Uterus (tissue), 4 donors: ENCODE data around the gene CDH13. TPM values are rescaled to one million over a fixed set of nuclear protein-coding genes. Genes with fewer than 3 reads are reported as not detected.

ENCODE experiments used
- DNase-seq, 2 donors: peaks; one replicate each; pipeline ENCODE4 v3.0.0-alpha.2; 2019 to 2020
- H3K27ac ChIP-seq, 2 donors: fragments of 200-600 bp; sonication (generic); 1 replicate in 1 of 2; 2 replicates in 1 of 2; pipeline ENCODE4 v1.5.1; 2016 to 2018
- H3K27me3 ChIP-seq, 2 donors: fragments of 200-600 bp; sonication (generic); one replicate each; pipeline ENCODE4 v1.5.1; 2018 to 2019; ENCODE audit warnings: control low read depth in 1 of 2
- H3K36me3 ChIP-seq, 2 donors: fragments of 200-600 bp; sonication (generic); one replicate each; pipeline ENCODE4 v1.5.1; 2019; ENCODE audit warnings: control low read depth in 1 of 2
- H3K4me1 ChIP-seq, 2 donors: fragments of 200-600 bp; sonication (generic); one replicate each; pipeline ENCODE4 v1.5.1; 2018 to 2019; ENCODE audit warnings: control low read depth in 1 of 2
- H3K4me3 ChIP-seq, 2 donors: fragments of 200-600 bp; sonication (generic); 1 replicate in 1 of 2; 2 replicates in 1 of 2; pipeline ENCODE4 v1.5.1; 2018 to 2019; ENCODE audit warnings: mild to moderate bottlenecking in 1 of 2
- H3K9me3 ChIP-seq, 2 donors: fragments of 200-600 bp; sonication (generic); one replicate each; pipeline ENCODE4 v1.5.1; 2019; ENCODE audit warnings: control low read depth in 1 of 2
- POLR2A ChIP-seq, 2 donors: fragments of 450-650 bp; IDR thresholded peaks; one replicate each; pipeline ENCODE4 v1.6.1; 2016; ENCODE audit warnings: antibody characterized with exemption in 2 of 2, mild to moderate bottlenecking in 1 of 2, moderate library complexity in 1 of 2
- intact Hi-C: fragments of 100-400 bp; cut with DNase I; formaldehyde crosslinking; loops from one replicate; pipeline ENCODE4 v1.15.1; 2023; ENCODE audit warnings: low total_unique reads
- total RNA-seq, 4 donors: library from RNA; depleted of rRNA in 3 of 4; stranded (reverse); fragments of >200 nt in 3 of 4; gene quantifications; one replicate each; pipeline versions ENCODE4 v1.1.0 to v1.2.4, GENCODE V29; 2014 to 2023
- TF ChIP-seq, protein P1 (sequence below), 4 experiments: fragments of 200-600 bp in 2 of 4; fragments of 450-650 bp in 2 of 4; sonication (generic) in 2 of 4; IDR thresholded peaks; one replicate each; pipeline ENCODE4 v1.5.1; 2016 to 2019; ENCODE audit warnings: antibody characterized with exemption in 4 of 4, mild to moderate bottlenecking in 2 of 4, moderate library complexity in 1 of 4
- donor health status: DM: yes; HTN: yes; CAD: no.

CDH13 gene
- total RNA-seq, 4 donors from 2014 or later: 49.1 to 99.4 (median 82.7) TPM

- DNase-seq: no peak
- H3K27me3 ChIP-seq: no peaks in the 10 kb centered on the region
- intact Hi-C loops: no loop called here
- H3K36me3 ChIP-seq: no peaks in the 10 kb centered on the region
- H3K27ac ChIP-seq: no peak overlapping the region
- H3K4me3 ChIP-seq: no peak overlapping the region
- H3K9me3 ChIP-seq: no peaks in the 10 kb centered on the region
- peaks cover 0 to 7% of the 10 kb centered on the region in 2 donors for H3K4me1 ChIP-seq
- TF ChIP-seq POLR2A (IDR thresholded peaks at IDR 0.05): no peak
- TF ChIP-seq, protein P1, sequence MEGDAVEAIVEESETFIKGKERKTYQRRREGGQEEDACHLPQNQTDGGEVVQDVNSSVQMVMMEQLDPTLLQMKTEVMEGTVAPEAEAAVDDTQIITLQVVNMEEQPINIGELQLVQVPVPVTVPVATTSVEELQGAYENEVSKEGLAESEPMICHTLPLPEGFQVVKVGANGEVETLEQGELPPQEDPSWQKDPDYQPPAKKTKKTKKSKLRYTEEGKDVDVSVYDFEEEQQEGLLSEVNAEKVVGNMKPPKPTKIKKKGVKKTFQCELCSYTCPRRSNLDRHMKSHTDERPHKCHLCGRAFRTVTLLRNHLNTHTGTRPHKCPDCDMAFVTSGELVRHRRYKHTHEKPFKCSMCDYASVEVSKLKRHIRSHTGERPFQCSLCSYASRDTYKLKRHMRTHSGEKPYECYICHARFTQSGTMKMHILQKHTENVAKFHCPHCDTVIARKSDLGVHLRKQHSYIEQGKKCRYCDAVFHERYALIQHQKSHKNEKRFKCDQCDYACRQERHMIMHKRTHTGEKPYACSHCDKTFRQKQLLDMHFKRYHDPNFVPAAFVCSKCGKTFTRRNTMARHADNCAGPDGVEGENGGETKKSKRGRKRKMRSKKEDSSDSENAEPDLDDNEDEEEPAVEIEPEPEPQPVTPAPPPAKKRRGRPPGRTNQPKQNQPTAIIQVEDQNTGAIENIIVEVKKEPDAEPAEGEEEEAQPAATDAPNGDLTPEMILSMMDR (IDR thresholded peaks at IDR 0.05): no peak
Observed at GRCh38 chr16:82703871-82704768, 77.4 kb downstream of the CDH13 start.

DNA sequence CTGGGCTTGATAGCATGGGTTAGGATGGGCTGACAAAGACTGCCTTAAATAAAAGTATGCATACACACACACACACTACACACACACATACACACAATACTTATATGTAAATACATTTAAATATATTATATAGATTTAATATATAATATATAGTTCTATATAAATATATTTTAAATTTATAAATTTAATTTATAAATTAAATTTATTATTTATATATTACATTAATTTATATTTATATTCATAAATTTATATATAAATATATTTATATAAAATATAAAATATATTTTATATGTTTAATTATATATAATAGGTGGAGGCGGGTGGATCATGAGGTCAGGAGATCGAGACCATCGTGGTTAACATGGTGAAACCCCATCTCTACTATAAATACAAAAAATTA is 83.2 kb downstream of the CDH13 start:
- no peaks in the 10 kb centered on the region for H3K9me3 ChIP-seq
- no peaks in the 10 kb centered on the region for H3K27me3 ChIP-seq
- TF ChIP-seq POLR2A (IDR thresholded peaks at IDR 0.05): no peak
- TF ChIP-seq, protein P1 (IDR thresholded peaks at IDR 0.05): no peak
- DNase-seq: no peak
- H3K27ac ChIP-seq: no peak overlapping the region
- no peaks in the 10 kb centered on the region for H3K4me1 ChIP-seq
- intact Hi-C loops: no loop called here
- no peaks in the 10 kb centered on the region for H3K36me3 ChIP-seq
- no peak overlapping the region for H3K4me3 ChIP-seq

GRCh38 chr16:82713778-82714177 is 87.0 kb downstream of the CDH13 start:
- intact Hi-C loops: no loop called here
- DNase-seq: no peak
- TF ChIP-seq, protein P1 (IDR thresholded peaks at IDR 0.05): no peak
- TF ChIP-seq POLR2A (IDR thresholded peaks at IDR 0.05): no peak
- Histone ChIP-seq H3K36me3 (no peaks in the 10 kb centered on the region), H3K27me3 (no peaks in the 10 kb centered on the region), H3K9me3 (no peaks in the 10 kb centered on the region), H3K27ac (no peak overlapping the region), H3K4me1 (no peaks in the 10 kb centered on the region), H3K4me3 (no peak overlapping the region)

GRCh38 chr16:82715160-82715559 is 88.4 kb downstream of the CDH13 start:
- Histone ChIP-seq H3K4me3 (no peak overlapping the region), H3K36me3 (no peaks in the 10 kb centered on the region), H3K27ac (no peak overlapping the region), H3K9me3 (no peaks in the 10 kb centered on the region), H3K4me1 (no peaks in the 10 kb centered on the region), H3K27me3 (no peaks in the 10 kb centered on the region)
- intact Hi-C loops: no loop called here
- TF ChIP-seq POLR2A (IDR thresholded peaks at IDR 0.05): no peak
- TF ChIP-seq, protein P1 (IDR thresholded peaks at IDR 0.05): no peak
- DNase-seq: no peak

DNA sequence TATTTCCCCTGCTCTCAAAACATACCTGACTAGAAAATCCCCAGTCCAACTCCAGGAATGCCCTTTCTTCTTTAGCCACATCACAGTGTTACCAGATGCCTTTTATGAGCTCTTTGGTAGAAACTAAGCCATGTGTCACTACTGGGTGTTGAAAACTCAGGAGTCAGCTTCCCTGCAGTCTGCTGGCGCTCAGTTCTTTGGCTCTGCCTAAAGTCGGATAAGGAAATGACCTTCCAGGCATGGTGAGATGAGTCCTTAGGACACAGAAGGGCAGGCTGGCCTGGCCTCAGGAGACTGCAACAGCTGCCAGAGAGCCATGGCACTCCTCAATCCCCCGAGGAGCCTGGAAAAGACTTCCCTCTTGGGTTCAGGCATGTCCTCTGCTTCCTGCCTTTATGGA is 89.1 kb downstream of the CDH13 start:
- Histone ChIP-seq H3K9me3 (no peaks in the 10 kb centered on the region), H3K27ac (no peak overlapping the region), H3K4me3 (no peak overlapping the region), H3K27me3 (no peaks in the 10 kb centered on the region), H3K36me3 (no peaks in the 10 kb centered on the region), H3K4me1 (no peaks in the 10 kb centered on the region)
- no peak for TF ChIP-seq POLR2A (IDR thresholded peaks at IDR 0.05)
- TF ChIP-seq, protein P1 (IDR thresholded peaks at IDR 0.05): no peak
- intact Hi-C loops: no loop called here
- DNase-seq: no peak
